ENCODE measurements around the gene ARHGAP25. TPM values are rescaled to one million over a fixed set of nuclear protein-coding genes. Genes with fewer than 3 reads are reported as not detected.
A peak's percentile ranks its signal among the peaks of the same experiment; 100 is the strongest.

ARHGAP25 gene
- total RNA-seq, 2 experiments from 2014 or later = 18.6 to 43.8 TPM

GRCh38 chr2:68720665-68721064, 13.9 kb upstream of the ARHGAP25 start:
- intact Hi-C loops (cut with micrococcal nuclease; ENCODE audit: unreplicated experiment) = loop anchor here (10.0 kb wide), 1 partner anchor 356 kb away; the partner anchor contains the start of gene PLEK
- Histone ChIP-seq H3K9me2 (ENCODE audit: insufficient read depth, low read length) (no peaks in the 10 kb centered on the region), H2AFZ (ENCODE audit: low read length) (peak overlapping the region; percentile 88; the same call in 1 of the 2 replicates), H3K4me2 (ENCODE audit: low read length) (peak overlapping the region; percentile 56), H3K79me2 (ENCODE audit: insufficient read depth, low read depth, low read length) (no peaks in the 10 kb centered on the region), H3K27ac (ENCODE audit: low read depth, low read length, poor library complexity, severe bottlenecking) (no peak overlapping the region), H4K20me1 (ENCODE audit: insufficient read depth, low read length) (no peaks in the 10 kb centered on the region), H3K4me1 (ENCODE audit: insufficient read depth, low read length, poor library complexity, severe bottlenecking) (peaks cover 54% of the 10 kb centered on the region), H3K9me3 (ENCODE audit: low read length) (no peaks in the 10 kb centered on the region), H3K4me3 (ENCODE audit: low read depth, low read length, poor library complexity, severe bottlenecking) (no peak overlapping the region), H3K36me3 (ENCODE audit: insufficient read depth, low read length) (no peaks in the 10 kb centered on the region)
- BruUV-seq (replicated peaks) = no TSS peak
- ChIA-PET POLR2A (interaction anchor here (1.0 to 2.8 kb wide), 12 partner anchors 10 to 254 kb away, joined by 3 to 22 read pairs (median 5); partner anchors contain the start of genes APLF, ARHGAP25 and FBXO48), CTCF (ENCODE audit: unreplicated experiment) (interaction anchor here (1.1 to 1.3 kb wide), 3 partner anchors 10 to 187 kb away, joined by 4 to 7 read pairs (median 4); no protein-coding TSS in a partner anchor)
- DNase-seq (ENCODE audit: low spot score) = no peak
- no peak for TF ChIP-seq CTCF (conservative IDR thresholded peaks at IDR 0.05; ENCODE audit: low read length)

- TF ChIP-seq CTCF (conservative IDR thresholded peaks at IDR 0.05; ENCODE audit: low read length) (no peak), EZH2phosphoT487 (IDR thresholded peaks at IDR 0.05; ENCODE audit: borderline replicate concordance, low read depth, low read length) (no peak)
- Histone ChIP-seq H3K9me2 (ENCODE audit: insufficient read depth, low read length) (no peaks in the 10 kb centered on the region), H2AFZ (ENCODE audit: low read length) (peak overlapping the region; percentile 88), H3K4me1 (ENCODE audit: insufficient read depth, low read length, poor library complexity, severe bottlenecking) (peaks cover 60% of the 10 kb centered on the region), H3K9me3 (ENCODE audit: low read length) (no peaks in the 10 kb centered on the region), H4K20me1 (ENCODE audit: insufficient read depth, low read length) (no peaks in the 10 kb centered on the region), H3K4me2 (ENCODE audit: low read length) (peak overlapping the region; percentile 56), H3K4me3 (ENCODE audit: low read depth, low read length, poor library complexity, severe bottlenecking) (peak overlapping the region; percentile 32), H3K27ac (ENCODE audit: low read depth, low read length, poor library complexity, severe bottlenecking) (peak overlapping the region; percentile 59), H3K36me3 (ENCODE audit: insufficient read depth, low read length) (no peaks in the 10 kb centered on the region), H3K79me2 (ENCODE audit: insufficient read depth, low read depth, low read length) (no peaks in the 10 kb centered on the region)
- TSS peak; percentile 95 for BruUV-seq (replicated peaks)
- ChIA-PET POLR2A (interaction anchor here (0.6 to 2.8 kb wide), 21 partner anchors 9 to 255 kb away, joined by 3 to 22 read pairs (median 4); partner anchors contain the start of genes APLF, ARHGAP25 and FBXO48), CTCF (ENCODE audit: unreplicated experiment) (interaction anchor here (0.6 to 1.5 kb wide), 6 partner anchors 10 to 365 kb away, joined by 3 to 7 read pairs (median 4); no protein-coding TSS in a partner anchor)
- intact Hi-C loops (cut with micrococcal nuclease; ENCODE audit: unreplicated experiment) = loop anchor here (10.0 kb wide), 1 partner anchor 357 kb away; the partner anchor contains the start of gene PLEK
- peak; percentile 73 for DNase-seq (ENCODE audit: low spot score)
These were observed 13.0 kb upstream of the ARHGAP25 start for GRCh38 chr2:68721482-68722101.
